ENCODE results near the gene DIP2B.

GRCh38 chr12:50739611-50740010 is 234.8 kb downstream of the DIP2B start:
- TF ChIP-seq, protein P1, sequence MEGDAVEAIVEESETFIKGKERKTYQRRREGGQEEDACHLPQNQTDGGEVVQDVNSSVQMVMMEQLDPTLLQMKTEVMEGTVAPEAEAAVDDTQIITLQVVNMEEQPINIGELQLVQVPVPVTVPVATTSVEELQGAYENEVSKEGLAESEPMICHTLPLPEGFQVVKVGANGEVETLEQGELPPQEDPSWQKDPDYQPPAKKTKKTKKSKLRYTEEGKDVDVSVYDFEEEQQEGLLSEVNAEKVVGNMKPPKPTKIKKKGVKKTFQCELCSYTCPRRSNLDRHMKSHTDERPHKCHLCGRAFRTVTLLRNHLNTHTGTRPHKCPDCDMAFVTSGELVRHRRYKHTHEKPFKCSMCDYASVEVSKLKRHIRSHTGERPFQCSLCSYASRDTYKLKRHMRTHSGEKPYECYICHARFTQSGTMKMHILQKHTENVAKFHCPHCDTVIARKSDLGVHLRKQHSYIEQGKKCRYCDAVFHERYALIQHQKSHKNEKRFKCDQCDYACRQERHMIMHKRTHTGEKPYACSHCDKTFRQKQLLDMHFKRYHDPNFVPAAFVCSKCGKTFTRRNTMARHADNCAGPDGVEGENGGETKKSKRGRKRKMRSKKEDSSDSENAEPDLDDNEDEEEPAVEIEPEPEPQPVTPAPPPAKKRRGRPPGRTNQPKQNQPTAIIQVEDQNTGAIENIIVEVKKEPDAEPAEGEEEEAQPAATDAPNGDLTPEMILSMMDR (IDR thresholded peaks at IDR 0.05): no peak
- TF ChIP-seq EZH2 (IDR thresholded peaks at IDR 0.05) (no peak), EZH2phosphoT487 (IDR thresholded peaks at IDR 0.05) (no peak)

Data from neural progenitor cell (in vitro differentiated cells).